H9 (cell line): ENCODE data around the gene RASA3. TPM values are rescaled to one million over a fixed set of nuclear protein-coding genes. Genes with fewer than 3 reads are reported as not detected.

Source experiments
- DNase-seq: peaks from one replicate; pipeline ENCODE4 v3.0.0-alpha.2; 2017
- H2AFZ ChIP-seq: one replicate; pipeline ENCODE4 v1.6.1; 2013; ENCODE audit warnings: mild to moderate bottlenecking, low read length, control low read depth, moderate library complexity
- H2AK5ac ChIP-seq: 2 replicates; pipeline ENCODE4 v1.6.1; 2013; ENCODE audit warnings: low read length, control low read depth, mixed read lengths; ENCODE audit not compliant: insufficient read length
- H2BK120ac ChIP-seq: one replicate; pipeline ENCODE4 v1.6.1; 2013; ENCODE audit warnings: low read depth, mild to moderate bottlenecking, low read length, control low read depth, inconsistent platforms; ENCODE audit not compliant: poor library complexity, severe bottlenecking
- H2BK12ac ChIP-seq: 2 replicates; pipeline ENCODE4 v1.6.1; 2013; ENCODE audit warnings: low read length, control low read depth, mixed read lengths, low read depth; ENCODE audit not compliant: insufficient read length
- H2BK15ac ChIP-seq: 2 replicates; pipeline ENCODE4 v1.6.1; 2013; ENCODE audit warnings: low read depth, low read length, control low read depth
- H2BK20ac ChIP-seq: one replicate; pipeline ENCODE4 v1.6.1; 2013; ENCODE audit warnings: low read depth, mild to moderate bottlenecking, low read length, control low read depth, inconsistent platforms; ENCODE audit not compliant: poor library complexity, severe bottlenecking
- H2BK5ac ChIP-seq: 2 replicates; pipeline ENCODE4 v1.6.1; 2013; ENCODE audit warnings: low read length, control low read depth, mixed read lengths; ENCODE audit not compliant: insufficient read length
- H3K14ac ChIP-seq: 2 replicates; pipeline ENCODE4 v1.6.1; 2013; ENCODE audit warnings: low read length, control low read depth; ENCODE audit not compliant: insufficient read depth
- H3K18ac ChIP-seq: 2 replicates; pipeline ENCODE4 v1.6.1; 2013; ENCODE audit warnings: low read depth, mild to moderate bottlenecking, mixed read lengths, low read length, control low read depth; ENCODE audit not compliant: insufficient read length
- H3K23ac ChIP-seq: 2 replicates; pipeline ENCODE4 v1.6.1; 2013; ENCODE audit warnings: low read length, control low read depth, mixed read lengths, low read depth; ENCODE audit not compliant: insufficient read length
- H3K23me2 ChIP-seq: 2 replicates; pipeline ENCODE4 v1.6.1; 2013; ENCODE audit warnings: low read depth, mild to moderate bottlenecking, mixed read lengths, low read length, control low read depth; ENCODE audit not compliant: insufficient read length, poor library complexity, severe bottlenecking
- H3K27ac ChIP-seq: 2 replicates; pipeline ENCODE4 v1.5.1; 2013; ENCODE audit warnings: low read length, control low read depth, mixed read lengths, low read depth; ENCODE audit not compliant: insufficient read length
- H3K27me3 ChIP-seq: 2 replicates; pipeline ENCODE4 v1.6.1; 2013; ENCODE audit warnings: low read length, control low read depth, inconsistent platforms; ENCODE audit not compliant: insufficient read depth
- H3K4ac ChIP-seq: 2 replicates; pipeline ENCODE4 v1.6.1; 2013; ENCODE audit warnings: low read depth, mild to moderate bottlenecking, control low read depth, inconsistent platforms, low read length, moderate library complexity
- H3K4me1 ChIP-seq: 2 replicates; pipeline ENCODE4 v1.6.1; 2013; ENCODE audit warnings: low read length, control low read depth, inconsistent platforms; ENCODE audit not compliant: insufficient read depth
- H3K4me2 ChIP-seq: 2 replicates; pipeline ENCODE4 v1.6.1; 2013; ENCODE audit warnings: low read length, control low read depth, mixed read lengths; ENCODE audit not compliant: insufficient read length, insufficient read depth
- H3K56ac ChIP-seq: 2 replicates; pipeline ENCODE4 v1.6.1; 2013; ENCODE audit warnings: low read depth, mild to moderate bottlenecking, mixed read lengths, low read length, control low read depth; ENCODE audit not compliant: insufficient read length
- H3K79me1 ChIP-seq: 2 replicates; pipeline ENCODE4 v1.6.1; 2013; ENCODE audit warnings: low read depth, mild to moderate bottlenecking, moderate library complexity, low read length, control low read depth, inconsistent platforms; ENCODE audit not compliant: insufficient read depth, poor library complexity, severe bottlenecking
- H3K79me2 ChIP-seq: 2 replicates; pipeline ENCODE4 v1.6.1; 2013; ENCODE audit warnings: low read length, control low read depth, inconsistent platforms; ENCODE audit not compliant: insufficient read depth
- H3K9ac ChIP-seq: 2 replicates; pipeline ENCODE4 v1.6.1; 2013; ENCODE audit warnings: low read length, control low read depth, mixed read lengths; ENCODE audit not compliant: insufficient read length; ENCODE audit errors: extremely low read depth
- H3K9me3 ChIP-seq: one replicate; pipeline ENCODE4 v1.6.1; 2013; ENCODE audit warnings: low read depth, low read length, inconsistent platforms; ENCODE audit not compliant: control insufficient read depth
- H3T11ph ChIP-seq: one replicate; pipeline ENCODE4 v1.6.1; 2013; ENCODE audit warnings: mild to moderate bottlenecking, low read length, control low read depth, inconsistent platforms
- H4K20me1 ChIP-seq: one replicate; pipeline ENCODE4 v1.6.1; 2013; ENCODE audit not compliant: control insufficient read depth, insufficient read length, insufficient read depth
- H4K5ac ChIP-seq: 2 replicates; pipeline ENCODE4 v1.6.1; 2013; ENCODE audit warnings: low read depth, mild to moderate bottlenecking, mixed read lengths, low read length, control low read depth; ENCODE audit not compliant: insufficient read length
- H4K8ac ChIP-seq: replicated peaks from 2 replicates; pipeline ENCODE4 v1.6.1; 2013; ENCODE audit warnings: low read length, control low read depth, mixed read lengths, low read depth; ENCODE audit not compliant: insufficient read length
- H4K91ac ChIP-seq: 2 replicates; pipeline ENCODE4 v1.6.1; 2013; ENCODE audit warnings: low read depth, mild to moderate bottlenecking, moderate library complexity, mixed read lengths, low read length, control low read depth; ENCODE audit not compliant: insufficient read length
- H3K27ac Mint-ChIP-seq, 3 experiments: 2 replicates in 2 of 3; 3 replicates in 1 of 3; pipeline ENCODE4 v1.8.0; 2020 to 2021; ENCODE audit warnings: mixed read lengths in 3 of 3, mild to moderate bottlenecking in 1 of 3, moderate library complexity in 1 of 3
- H3K27me3 Mint-ChIP-seq: 2 replicates; pipeline ENCODE4 v1.8.0; 2021; ENCODE audit warnings: low read depth, mild to moderate bottlenecking, moderate library complexity, mixed read lengths
- H3K36me3 Mint-ChIP-seq, 3 experiments: 2 replicates in 2 of 3; 3 replicates in 1 of 3; pipeline ENCODE4 v1.8.0; 2020 to 2021; ENCODE audit warnings: low read depth in 3 of 3, mixed read lengths in 3 of 3; ENCODE audit not compliant: insufficient read depth in 1 of 3
- H3K4me1 Mint-ChIP-seq, 2 experiments: 2 replicates each; pipeline ENCODE4 v1.8.0; 2020; ENCODE audit warnings: mixed read lengths in 2 of 2
- H3K4me3 Mint-ChIP-seq, 2 experiments: 2 replicates in 1 of 2; 3 replicates in 1 of 2; pipeline ENCODE4 v1.8.0; 2020 to 2021; ENCODE audit warnings: mild to moderate bottlenecking in 2 of 2, mixed read lengths in 2 of 2, moderate library complexity in 1 of 2
- H3K9me3 Mint-ChIP-seq, 2 experiments: 2 replicates in 1 of 2; 3 replicates in 1 of 2; pipeline ENCODE4 v1.8.0; 2020; ENCODE audit warnings: mild to moderate bottlenecking in 2 of 2, mixed read lengths in 2 of 2, moderate library complexity in 1 of 2
- CTCF ChIP-seq: fragments of 200-600 bp; sonication (generic); conservative IDR thresholded peaks from 3 replicates; pipeline ENCODE4 v1.8.0; 2021; ENCODE audit warnings: antibody characterized with exemption, mild to moderate bottlenecking
- WGBS: extraction: QIAGEN DNeasy Blood & Tissue Kit; methylation state at CpG from one replicate; pipeline ENCODE4 v1.1.7; 2013; ENCODE audit warnings: missing lambda C conversion rate, low lambda C conversion rate, mixed read lengths; ENCODE audit not compliant: insufficient read length; ENCODE audit errors: extremely low coverage; 5-methylcytosine and 5-hydroxymethylcytosine counted together
- total RNA-seq: library from RNA; stranded (reverse); gene quantifications from 2 replicates; pipeline ENCODE4 v1.2.1, GENCODE V29; 2021

Gene RASA3
- total RNA-seq, 1 experiment from 2014 or later: 12.3 TPM

- H3K9ac ChIP-seq: no peak overlapping the region
- no peak overlapping the region for H4K91ac ChIP-seq
- TF ChIP-seq CTCF: no peak
- no peaks in the 10 kb centered on the region for H3K4me1 ChIP-seq
- Mint-ChIP-seq H3K27ac (no peak overlapping the region), H3K36me3 (no peaks in the 10 kb centered on the region), H3K27me3 (peaks cover 9% of the 10 kb centered on the region), H3K9me3 (no peaks in the 10 kb centered on the region), H3K4me3 (no peak overlapping the region), H3K4me1 (peaks cover 0 to 4% of the 10 kb centered on the region in 2 experiments; a peak in 3 of 4 replicates)
- H3K27me3 ChIP-seq: no peaks in the 10 kb centered on the region
- no peak overlapping the region for H4K8ac ChIP-seq
- H3K56ac ChIP-seq: no peak overlapping the region
- H2AK5ac ChIP-seq: no peak overlapping the region
- H3K4ac ChIP-seq: no peak overlapping the region
- no peaks in the 10 kb centered on the region for H3K9me3 ChIP-seq
- no peak overlapping the region for H2BK12ac ChIP-seq
- WGBS: no CpG with 5 or more reads among the region's 5 CpGs
- no peaks in the 10 kb centered on the region for H3K79me2 ChIP-seq
- no peak for DNase-seq
- H2BK120ac ChIP-seq: no peak overlapping the region
- no peaks in the 10 kb centered on the region for H4K20me1 ChIP-seq
- no peak overlapping the region for H4K5ac ChIP-seq
- no peak overlapping the region for H3T11ph ChIP-seq
- H3K23me2 ChIP-seq: no peaks in the 10 kb centered on the region
- no peak overlapping the region for H3K23ac ChIP-seq
- no peak overlapping the region for H2BK5ac ChIP-seq
- no peak overlapping the region for H3K27ac ChIP-seq
- H3K14ac ChIP-seq: no peak overlapping the region
- no peak overlapping the region for H3K18ac ChIP-seq
- H3K79me1 ChIP-seq: no peaks in the 10 kb centered on the region
- H2AFZ ChIP-seq: no peak overlapping the region
- H2BK15ac ChIP-seq: no peak overlapping the region
- H3K4me2 ChIP-seq: no peak overlapping the region
- H2BK20ac ChIP-seq: no peak overlapping the region
These were observed 35.0 kb upstream of the RASA3 start for GRCh38 chr13:114167426-114167825.
